ENCODE results near the gene SLC10A3. TPM values are rescaled to one million over a fixed set of nuclear protein-coding genes. Genes with fewer than 3 reads are reported as not detected.

SLC10A3 gene
- total and polyA plus RNA-seq, 2 donors (not counting 1 experiment from before 2014, with no cell fraction given), result 15.2 to 16.0 TPM

GRCh38 chrX:154513716-154514115 is 23.3 kb upstream of the SLC10A3 start:
- Histone ChIP-seq H3K4me1 (ENCODE audit: control insufficient read depth, extremely low read depth, insufficient read depth, low read length) (peaks cover 10% of the 10 kb centered on the region), H3K27ac (ENCODE audit: insufficient read depth, low read length) (no peak overlapping the region), H3K4me2 (ENCODE audit: extremely low read depth, insufficient read depth, low read length) (no peak overlapping the region), H3K4me3 (replicated peaks in 1 of 4; ENCODE audit: control extremely low read depth in 1 of 4, insufficient read depth in 1 of 4, low read depth in 3 of 4, low read length in 4 of 4) (no peak overlapping the region), H3K36me3 (ENCODE audit: control insufficient read depth, insufficient read depth, low read length) (no peaks in the 10 kb centered on the region), H3K9ac (ENCODE audit: insufficient read depth, low read length) (no peak overlapping the region), H3K79me2 (ENCODE audit: control insufficient read depth, insufficient read depth, low read length) (peaks cover 4% of the 10 kb centered on the region), H3K9me3 (ENCODE audit: control insufficient read depth, insufficient read depth, low read depth, low read length) (no peaks in the 10 kb centered on the region), H2AFZ (ENCODE audit: low read length) (no peak overlapping the region), H3K27me3 (ENCODE audit: control insufficient read depth, insufficient read depth, low read length) (no peaks in the 10 kb centered on the region), H4K20me1 (ENCODE audit: control insufficient read depth, extremely low read depth, insufficient read depth, low read length) (no peaks in the 10 kb centered on the region)
- DNase-seq (ENCODE audit: low read depth in 2 of 2), result no peak
- no peak for TF ChIP-seq EZH2 (IDR thresholded peaks at IDR 0.05; ENCODE audit: low read length, missing control alignments)
- TF ChIP-seq, protein P1, sequence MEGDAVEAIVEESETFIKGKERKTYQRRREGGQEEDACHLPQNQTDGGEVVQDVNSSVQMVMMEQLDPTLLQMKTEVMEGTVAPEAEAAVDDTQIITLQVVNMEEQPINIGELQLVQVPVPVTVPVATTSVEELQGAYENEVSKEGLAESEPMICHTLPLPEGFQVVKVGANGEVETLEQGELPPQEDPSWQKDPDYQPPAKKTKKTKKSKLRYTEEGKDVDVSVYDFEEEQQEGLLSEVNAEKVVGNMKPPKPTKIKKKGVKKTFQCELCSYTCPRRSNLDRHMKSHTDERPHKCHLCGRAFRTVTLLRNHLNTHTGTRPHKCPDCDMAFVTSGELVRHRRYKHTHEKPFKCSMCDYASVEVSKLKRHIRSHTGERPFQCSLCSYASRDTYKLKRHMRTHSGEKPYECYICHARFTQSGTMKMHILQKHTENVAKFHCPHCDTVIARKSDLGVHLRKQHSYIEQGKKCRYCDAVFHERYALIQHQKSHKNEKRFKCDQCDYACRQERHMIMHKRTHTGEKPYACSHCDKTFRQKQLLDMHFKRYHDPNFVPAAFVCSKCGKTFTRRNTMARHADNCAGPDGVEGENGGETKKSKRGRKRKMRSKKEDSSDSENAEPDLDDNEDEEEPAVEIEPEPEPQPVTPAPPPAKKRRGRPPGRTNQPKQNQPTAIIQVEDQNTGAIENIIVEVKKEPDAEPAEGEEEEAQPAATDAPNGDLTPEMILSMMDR (conservative IDR thresholded peaks at IDR 0.05 in 1 of 2, IDR thresholded peaks at IDR 0.05 in 1 of 2; ENCODE audit: low read depth in 1 of 2, low read length in 2 of 2), result no peak

GRCh38 chrX:154512879-154513553 is 22.6 kb upstream of the SLC10A3 start:
- Histone ChIP-seq H4K20me1 (ENCODE audit: control insufficient read depth, extremely low read depth, insufficient read depth, low read length) (no peaks in the 10 kb centered on the region), H3K4me3 (replicated peaks in 1 of 4; ENCODE audit: control extremely low read depth in 1 of 4, insufficient read depth in 1 of 4, low read depth in 3 of 4, low read length in 4 of 4) (no peak overlapping the region), H3K36me3 (ENCODE audit: control insufficient read depth, insufficient read depth, low read length) (no peaks in the 10 kb centered on the region), H3K27me3 (ENCODE audit: control insufficient read depth, insufficient read depth, low read length) (no peaks in the 10 kb centered on the region), H3K27ac (ENCODE audit: insufficient read depth, low read length) (no peak overlapping the region), H3K79me2 (ENCODE audit: control insufficient read depth, insufficient read depth, low read length) (peaks cover 4% of the 10 kb centered on the region), H2AFZ (ENCODE audit: low read length) (no peak overlapping the region), H3K9ac (ENCODE audit: insufficient read depth, low read length) (no peak overlapping the region), H3K9me3 (ENCODE audit: control insufficient read depth, insufficient read depth, low read depth, low read length) (no peaks in the 10 kb centered on the region), H3K4me1 (ENCODE audit: control insufficient read depth, extremely low read depth, insufficient read depth, low read length) (peaks cover 10% of the 10 kb centered on the region), H3K4me2 (ENCODE audit: extremely low read depth, insufficient read depth, low read length) (no peak overlapping the region)
- DNase-seq (ENCODE audit: low read depth in 2 of 2), result no peak
- TF ChIP-seq, protein P1 (conservative IDR thresholded peaks at IDR 0.05 in 1 of 2, IDR thresholded peaks at IDR 0.05 in 1 of 2; ENCODE audit: low read depth in 1 of 2, low read length in 2 of 2), result no peak
- no peak for TF ChIP-seq EZH2 (IDR thresholded peaks at IDR 0.05; ENCODE audit: low read length, missing control alignments)

DNA sequence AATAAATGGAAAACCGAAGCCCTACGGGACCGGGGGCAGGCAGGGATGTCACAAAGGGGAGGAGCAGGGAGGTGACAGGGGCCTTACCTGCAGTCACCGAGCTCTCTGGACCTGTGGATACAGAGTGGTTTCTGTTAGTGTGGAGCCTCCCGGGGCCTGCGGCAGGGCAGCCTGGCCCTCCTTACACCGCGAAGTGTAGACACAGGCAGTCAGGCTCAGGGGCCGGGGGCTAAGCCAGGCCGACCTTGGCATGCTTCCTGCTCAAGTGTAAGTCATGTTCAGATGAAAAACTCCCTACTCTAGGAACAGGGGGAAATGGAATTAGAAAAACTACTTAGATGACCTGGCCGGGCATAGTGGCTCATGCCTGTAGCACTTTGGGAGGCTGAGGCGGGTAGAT is 21.3 kb upstream of the SLC10A3 start:
- no peaks in the 10 kb centered on the region for H3K4me1 ChIP-seq (ENCODE audit: control insufficient read depth, extremely low read depth, insufficient read depth, low read length)
- no peak overlapping the region for H3K27ac ChIP-seq (ENCODE audit: insufficient read depth, low read length)
- no peaks in the 10 kb centered on the region for H3K9me3 ChIP-seq (ENCODE audit: control insufficient read depth, insufficient read depth, low read depth, low read length)
- no peaks in the 10 kb centered on the region for H4K20me1 ChIP-seq (ENCODE audit: control insufficient read depth, extremely low read depth, insufficient read depth, low read length)
- no peak overlapping the region for H3K9ac ChIP-seq (ENCODE audit: insufficient read depth, low read length)
- TF ChIP-seq, protein P1 (conservative IDR thresholded peaks at IDR 0.05 in 1 of 2, IDR thresholded peaks at IDR 0.05 in 1 of 2; ENCODE audit: low read depth in 1 of 2, low read length in 2 of 2), result no peak
- no peak for TF ChIP-seq EZH2 (IDR thresholded peaks at IDR 0.05; ENCODE audit: low read length, missing control alignments)
- H3K27me3 ChIP-seq (ENCODE audit: control insufficient read depth, insufficient read depth, low read length), result no peaks in the 10 kb centered on the region
- no peak overlapping the region for H3K4me3 ChIP-seq (replicated peaks in 1 of 4; ENCODE audit: control extremely low read depth in 1 of 4, insufficient read depth in 1 of 4, low read depth in 3 of 4, low read length in 4 of 4)
- DNase-seq (ENCODE audit: low read depth in 2 of 2), result no peak
- H2AFZ ChIP-seq (ENCODE audit: low read length), result no peak overlapping the region
- no peaks in the 10 kb centered on the region for H3K36me3 ChIP-seq (ENCODE audit: control insufficient read depth, insufficient read depth, low read length)
- no peak overlapping the region for H3K4me2 ChIP-seq (ENCODE audit: extremely low read depth, insufficient read depth, low read length)
- H3K79me2 ChIP-seq (ENCODE audit: control insufficient read depth, insufficient read depth, low read length), result peaks cover 4% of the 10 kb centered on the region
